Progenitor cell of endocrine pancreas (in vitro differentiated cells): ENCODE data around the gene SPRED3. TPM values are rescaled to one million over a fixed set of nuclear protein-coding genes. Genes with fewer than 3 reads are reported as not detected.
A peak's percentile ranks its signal among the peaks of the same experiment; 100 is the strongest.

ENCODE experiments used
- DNase-seq: peaks from one replicate; pipeline ENCODE4 v3.0.0; 2021; ENCODE audit warnings: low spot score; ENCODE audit not compliant: unreplicated experiment
- H3K27ac Mint-ChIP-seq: 2 replicates; pipeline ENCODE4 v1.8.0; 2021; ENCODE audit warnings: mild to moderate bottlenecking, moderate library complexity, mixed read lengths
- H3K27me3 Mint-ChIP-seq: 2 replicates; pipeline ENCODE4 v1.8.0; 2021; ENCODE audit warnings: mixed read lengths
- H3K36me3 Mint-ChIP-seq: 2 replicates; pipeline ENCODE4 v1.8.0; 2022; ENCODE audit warnings: mixed read lengths; ENCODE audit not compliant: insufficient read depth
- H3K4me1 Mint-ChIP-seq: 2 replicates; pipeline ENCODE4 v1.8.0; 2021; ENCODE audit warnings: low read depth, mixed read lengths
- H3K4me3 Mint-ChIP-seq: 2 replicates; pipeline ENCODE4 v1.8.0; 2021; ENCODE audit warnings: low read depth, mild to moderate bottlenecking, moderate library complexity, mixed read lengths
- H3K9me3 Mint-ChIP-seq: 2 replicates; pipeline ENCODE4 v1.8.0; 2021; ENCODE audit warnings: low read depth, mixed read lengths
- CTCF ChIP-seq: fragments of 200-600 bp; sonication (generic); IDR thresholded peaks from one replicate; pipeline ENCODE4 v1.5.0; 2021; ENCODE audit warnings: antibody characterized with exemption, mild to moderate bottlenecking; ENCODE audit not compliant: unreplicated experiment
- total RNA-seq: library from RNA; stranded (reverse); gene quantifications from 2 replicates; pipeline ENCODE4 v1.2.1, GENCODE V29; 2021

Gene SPRED3
- total RNA-seq, 1 donor from 2014 or later = 13.0 TPM

GRCh38 chr19:38389101-38389925, 816 bp downstream of the SPRED3 start:
- Mint-ChIP-seq H3K4me1 (peaks cover 11% of the 10 kb centered on the region), H3K36me3 (peaks cover 20% of the 10 kb centered on the region), H3K27me3 (peaks cover 15% of the 10 kb centered on the region), H3K9me3 (peaks cover 3% of the 10 kb centered on the region), H3K27ac (peak overlapping the region; percentile 86), H3K4me3 (peak overlapping the region; percentile 80)
- TF ChIP-seq CTCF = no peak
- no peak for DNase-seq

- DNase-seq = no peak
- Mint-ChIP-seq H3K27me3 (peaks cover 15% of the 10 kb centered on the region), H3K4me1 (peaks cover 11% of the 10 kb centered on the region), H3K4me3 (peak overlapping the region; percentile 80), H3K36me3 (peaks cover 25% of the 10 kb centered on the region), H3K27ac (peak overlapping the region; percentile 57), H3K9me3 (peaks cover 3% of the 10 kb centered on the region)
- no peak for TF ChIP-seq CTCF
Observed at GRCh38 chr19:38389957-38390924, 1.7 kb downstream of the SPRED3 start.

GRCh38 chr19:38391911-38392464, 3.5 kb downstream of the SPRED3 start:
- H3K27me3 Mint-ChIP-seq = peaks cover 18% of the 10 kb centered on the region
- H3K4me1 Mint-ChIP-seq = peaks cover 11% of the 10 kb centered on the region
- TF ChIP-seq CTCF = no peak
- H3K27ac Mint-ChIP-seq = no peak overlapping the region
- DNase-seq = no peak
- H3K4me3 Mint-ChIP-seq = no peak overlapping the region
- peaks cover 3% of the 10 kb centered on the region for H3K9me3 Mint-ChIP-seq
- H3K36me3 Mint-ChIP-seq = peaks cover 31% of the 10 kb centered on the region

- Mint-ChIP-seq H3K27ac (no peak overlapping the region), H3K27me3 (peaks cover 17% of the 10 kb centered on the region), H3K9me3 (peaks cover 3% of the 10 kb centered on the region), H3K4me3 (no peak overlapping the region), H3K4me1 (peaks cover 8% of the 10 kb centered on the region), H3K36me3 (peaks cover 28% of the 10 kb centered on the region)
- no peak for TF ChIP-seq CTCF
- no peak for DNase-seq
Observed at GRCh38 chr19:38392707-38393308, 4.3 kb downstream of the SPRED3 start.

GRCh38 chr19:38394488-38394887, 6.0 kb downstream of the SPRED3 start:
- H3K27me3 Mint-ChIP-seq = peaks cover 24% of the 10 kb centered on the region
- no peak overlapping the region for H3K27ac Mint-ChIP-seq
- no peak for DNase-seq
- peaks cover 28% of the 10 kb centered on the region for H3K36me3 Mint-ChIP-seq
- H3K4me3 Mint-ChIP-seq = no peak overlapping the region
- peaks cover 5% of the 10 kb centered on the region for H3K4me1 Mint-ChIP-seq
- TF ChIP-seq CTCF = no peak
- peaks cover 3% of the 10 kb centered on the region for H3K9me3 Mint-ChIP-seq
